ENCODE measurements around the gene STK36.

STK36 gene

DNA sequence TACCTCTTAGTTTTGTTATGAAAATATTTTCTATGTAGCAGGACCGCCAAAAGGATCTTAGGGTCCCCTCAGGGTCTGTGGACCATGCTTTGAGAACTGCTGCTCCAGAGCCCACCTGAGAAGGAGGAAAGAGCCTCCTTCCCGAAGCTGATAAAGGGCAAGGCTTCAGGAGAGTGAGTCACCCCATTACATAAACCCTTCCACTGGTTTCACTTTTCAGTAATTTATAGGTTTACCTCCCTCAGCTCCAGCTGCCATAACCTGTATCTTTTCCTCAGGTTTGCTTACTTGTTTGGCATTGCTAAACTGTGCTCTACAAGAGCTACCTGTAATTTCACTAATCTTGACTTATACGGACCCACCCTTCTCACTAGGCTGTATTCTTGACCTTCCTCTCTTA, 45.4 kb downstream of the STK36 start:
- DNase-seq (ENCODE audit: low spot score) (no peak), ATAC-seq (ENCODE audit: low read depth) (peak; percentile 96)
- H3K27ac ChIP-seq (ENCODE audit: poor library complexity, severe bottlenecking), result peak overlapping the region; percentile 2
- TF ChIP-seq, protein P1, sequence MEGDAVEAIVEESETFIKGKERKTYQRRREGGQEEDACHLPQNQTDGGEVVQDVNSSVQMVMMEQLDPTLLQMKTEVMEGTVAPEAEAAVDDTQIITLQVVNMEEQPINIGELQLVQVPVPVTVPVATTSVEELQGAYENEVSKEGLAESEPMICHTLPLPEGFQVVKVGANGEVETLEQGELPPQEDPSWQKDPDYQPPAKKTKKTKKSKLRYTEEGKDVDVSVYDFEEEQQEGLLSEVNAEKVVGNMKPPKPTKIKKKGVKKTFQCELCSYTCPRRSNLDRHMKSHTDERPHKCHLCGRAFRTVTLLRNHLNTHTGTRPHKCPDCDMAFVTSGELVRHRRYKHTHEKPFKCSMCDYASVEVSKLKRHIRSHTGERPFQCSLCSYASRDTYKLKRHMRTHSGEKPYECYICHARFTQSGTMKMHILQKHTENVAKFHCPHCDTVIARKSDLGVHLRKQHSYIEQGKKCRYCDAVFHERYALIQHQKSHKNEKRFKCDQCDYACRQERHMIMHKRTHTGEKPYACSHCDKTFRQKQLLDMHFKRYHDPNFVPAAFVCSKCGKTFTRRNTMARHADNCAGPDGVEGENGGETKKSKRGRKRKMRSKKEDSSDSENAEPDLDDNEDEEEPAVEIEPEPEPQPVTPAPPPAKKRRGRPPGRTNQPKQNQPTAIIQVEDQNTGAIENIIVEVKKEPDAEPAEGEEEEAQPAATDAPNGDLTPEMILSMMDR (IDR thresholded peaks at IDR 0.05; ENCODE audit: poor library complexity, severe bottlenecking), result no peak
- no peaks in the 10 kb centered on the region for H3K27me3 ChIP-seq (ENCODE audit: insufficient read depth, poor library complexity, severe bottlenecking)
- no peak overlapping the region for H3K4me3 ChIP-seq (ENCODE audit: severe bottlenecking)
- peaks cover 40% of the 10 kb centered on the region for H3K36me3 ChIP-seq (ENCODE audit: low read depth)
- H3K4me1 ChIP-seq (ENCODE audit: insufficient read depth, poor library complexity, severe bottlenecking), result peaks cover 6% of the 10 kb centered on the region
- H3K9me3 ChIP-seq (ENCODE audit: severe bottlenecking), result no peaks in the 10 kb centered on the region

DNA sequence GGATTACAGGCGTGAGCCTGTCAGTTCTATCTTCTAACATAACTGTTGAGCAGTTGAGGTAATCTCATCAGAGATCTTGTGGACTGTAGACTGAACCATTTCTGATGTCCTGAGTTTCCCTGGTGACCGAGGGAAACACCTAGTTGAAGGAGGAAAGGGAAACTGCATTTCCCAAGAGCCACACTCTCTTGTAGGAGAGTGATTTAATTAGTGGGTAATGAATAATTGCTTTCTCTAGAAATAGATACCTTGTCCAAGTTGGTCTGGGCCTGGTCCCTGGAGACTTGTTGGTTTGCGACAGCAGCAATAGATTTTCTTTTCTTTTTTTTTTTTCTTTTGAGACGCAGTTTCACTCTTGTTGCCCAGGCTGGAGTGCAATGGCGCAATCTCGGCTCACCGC, 46.2 kb downstream of the STK36 start:
- Histone ChIP-seq H3K36me3 (ENCODE audit: low read depth) (peaks cover 35% of the 10 kb centered on the region), H3K27ac (ENCODE audit: poor library complexity, severe bottlenecking) (no peak overlapping the region), H3K4me1 (ENCODE audit: insufficient read depth, poor library complexity, severe bottlenecking) (peaks cover 6% of the 10 kb centered on the region), H3K9me3 (ENCODE audit: severe bottlenecking) (no peaks in the 10 kb centered on the region), H3K4me3 (ENCODE audit: severe bottlenecking) (no peak overlapping the region), H3K27me3 (ENCODE audit: insufficient read depth, poor library complexity, severe bottlenecking) (no peaks in the 10 kb centered on the region)
- DNase-seq (ENCODE audit: low spot score), result no peak
- no peak for ATAC-seq (ENCODE audit: low read depth)
- TF ChIP-seq, protein P1 (IDR thresholded peaks at IDR 0.05; ENCODE audit: poor library complexity, severe bottlenecking), result no peak

DNA sequence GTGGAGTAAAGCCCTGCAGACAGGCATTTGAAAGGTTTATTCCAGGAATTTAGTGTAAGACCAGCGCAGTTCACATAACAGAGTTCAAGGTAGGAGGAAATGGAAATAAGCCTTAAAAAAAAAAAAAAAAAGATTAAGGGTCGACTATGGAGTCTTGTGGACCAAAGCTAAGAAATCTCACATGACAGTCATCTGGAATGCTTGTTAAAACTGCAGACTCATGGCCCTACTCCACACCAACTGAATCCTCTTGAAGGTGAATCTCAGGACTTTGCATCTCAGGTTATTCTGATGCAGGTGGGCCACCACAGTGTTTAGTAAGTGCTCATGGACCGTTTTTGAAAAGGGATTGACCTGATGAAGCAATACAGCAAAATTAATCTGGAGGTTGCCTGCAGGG, 47.6 kb downstream of the STK36 start:
- Histone ChIP-seq H3K4me3 (ENCODE audit: severe bottlenecking) (no peak overlapping the region), H3K4me1 (ENCODE audit: insufficient read depth, poor library complexity, severe bottlenecking) (peaks cover 6% of the 10 kb centered on the region), H3K9me3 (ENCODE audit: severe bottlenecking) (no peaks in the 10 kb centered on the region), H3K27me3 (ENCODE audit: insufficient read depth, poor library complexity, severe bottlenecking) (no peaks in the 10 kb centered on the region), H3K36me3 (ENCODE audit: low read depth) (peaks cover 30% of the 10 kb centered on the region), H3K27ac (ENCODE audit: poor library complexity, severe bottlenecking) (no peak overlapping the region)
- ATAC-seq (ENCODE audit: low read depth) (no peak), DNase-seq (ENCODE audit: low spot score) (no peak)
- TF ChIP-seq, protein P1 (IDR thresholded peaks at IDR 0.05; ENCODE audit: poor library complexity, severe bottlenecking), result no peak

DNA sequence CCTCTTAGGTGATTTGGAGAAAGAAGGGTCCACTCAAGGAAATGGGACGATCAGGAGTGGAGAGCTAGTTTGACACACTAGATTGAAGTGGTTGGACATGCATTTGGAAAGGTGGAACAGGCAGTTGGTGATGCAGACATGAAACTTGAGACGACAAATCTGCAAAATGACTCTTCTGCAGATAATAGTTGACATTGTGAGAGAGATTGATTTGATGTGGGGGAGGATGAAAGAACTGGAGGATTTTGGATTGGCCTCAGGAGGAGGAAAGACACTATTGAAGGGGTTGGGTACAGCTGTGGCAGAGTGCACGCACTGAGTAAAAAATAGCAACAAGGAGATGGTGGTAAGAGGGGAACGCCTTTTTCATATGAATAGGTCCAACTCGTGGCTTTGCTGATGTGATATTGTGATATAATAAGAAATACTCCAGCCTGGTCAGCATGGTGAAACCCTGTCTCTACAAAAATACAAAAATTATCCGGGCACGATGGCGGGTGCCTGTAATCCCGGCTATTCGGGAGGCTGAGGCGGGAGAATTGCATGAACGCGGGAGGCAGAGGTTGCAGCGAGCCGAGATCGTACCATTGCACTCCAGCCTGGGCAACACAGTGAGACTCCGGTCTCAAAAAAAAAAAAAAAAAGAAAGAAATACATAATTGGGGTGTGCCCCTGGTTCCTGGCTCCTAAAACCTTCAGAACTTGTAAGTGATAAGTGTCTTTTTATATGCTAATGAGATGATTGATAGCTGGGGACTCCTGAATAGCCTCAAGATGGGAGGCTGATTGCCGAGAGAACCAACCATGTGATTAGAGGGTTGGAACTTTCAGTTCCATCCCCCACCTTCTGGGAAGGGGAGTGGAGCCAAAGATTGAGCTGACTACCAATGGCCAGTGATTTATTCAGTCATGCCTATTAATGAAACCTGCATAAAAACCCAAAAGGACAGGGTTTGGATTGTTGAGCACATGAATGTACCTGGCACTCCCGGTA, 48.5 kb downstream of the STK36 start:
- H3K9me3 ChIP-seq (ENCODE audit: severe bottlenecking), result no peaks in the 10 kb centered on the region
- no peaks in the 10 kb centered on the region for H3K27me3 ChIP-seq (ENCODE audit: insufficient read depth, poor library complexity, severe bottlenecking)
- TF ChIP-seq, protein P1 (IDR thresholded peaks at IDR 0.05; ENCODE audit: poor library complexity, severe bottlenecking), result no peak
- H3K27ac ChIP-seq (ENCODE audit: poor library complexity, severe bottlenecking), result no peak overlapping the region
- H3K4me3 ChIP-seq (ENCODE audit: severe bottlenecking), result no peak overlapping the region
- peaks cover 29% of the 10 kb centered on the region for H3K36me3 ChIP-seq (ENCODE audit: low read depth)
- DNase-seq (ENCODE audit: low spot score) (no peak), ATAC-seq (ENCODE audit: low read depth) (no peak)
- peaks cover 6% of the 10 kb centered on the region for H3K4me1 ChIP-seq (ENCODE audit: insufficient read depth, poor library complexity, severe bottlenecking)

DNA sequence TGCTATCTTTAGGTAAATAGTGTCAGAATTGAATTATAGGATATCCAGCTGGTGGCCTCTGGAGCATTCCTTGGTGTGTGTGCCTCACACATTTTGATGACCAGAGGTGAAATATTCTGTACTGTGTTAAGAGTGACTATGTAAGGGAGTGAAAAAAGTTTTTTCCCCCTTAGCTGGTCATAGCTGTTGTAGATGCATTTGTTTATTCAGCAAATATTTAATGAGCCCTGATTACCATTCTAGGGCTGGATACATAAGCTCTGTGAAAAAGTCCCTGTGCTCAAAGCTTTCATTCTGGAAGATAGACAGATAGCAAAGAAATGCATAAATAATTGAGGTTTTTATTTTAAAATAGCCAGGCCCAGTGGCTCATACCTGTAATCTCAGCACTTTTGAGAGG, 49.6 kb downstream of the STK36 start:
- TF ChIP-seq, protein P1 (IDR thresholded peaks at IDR 0.05; ENCODE audit: poor library complexity, severe bottlenecking), result no peak
- ATAC-seq (ENCODE audit: low read depth), result no peak
- Histone ChIP-seq H3K4me1 (ENCODE audit: insufficient read depth, poor library complexity, severe bottlenecking) (peaks cover 6% of the 10 kb centered on the region), H3K36me3 (ENCODE audit: low read depth) (peaks cover 20% of the 10 kb centered on the region), H3K27me3 (ENCODE audit: insufficient read depth, poor library complexity, severe bottlenecking) (no peaks in the 10 kb centered on the region), H3K27ac (ENCODE audit: poor library complexity, severe bottlenecking) (no peak overlapping the region), H3K9me3 (ENCODE audit: severe bottlenecking) (peaks cover 5% of the 10 kb centered on the region), H3K4me3 (ENCODE audit: severe bottlenecking) (no peak overlapping the region)
- DNase-seq (ENCODE audit: low spot score), result no peak

Measured in RWPE2 (cell line).